ENCODE measurements around the gene C13orf42. TPM values are rescaled to one million over a fixed set of nuclear protein-coding genes. Genes with fewer than 3 reads are reported as not detected.

C13orf42 gene
- total and polyA plus RNA-seq, 2 donors (not counting 3 experiments of a cell fraction or from before 2014, with no cell fraction given) = not detected

DNA sequence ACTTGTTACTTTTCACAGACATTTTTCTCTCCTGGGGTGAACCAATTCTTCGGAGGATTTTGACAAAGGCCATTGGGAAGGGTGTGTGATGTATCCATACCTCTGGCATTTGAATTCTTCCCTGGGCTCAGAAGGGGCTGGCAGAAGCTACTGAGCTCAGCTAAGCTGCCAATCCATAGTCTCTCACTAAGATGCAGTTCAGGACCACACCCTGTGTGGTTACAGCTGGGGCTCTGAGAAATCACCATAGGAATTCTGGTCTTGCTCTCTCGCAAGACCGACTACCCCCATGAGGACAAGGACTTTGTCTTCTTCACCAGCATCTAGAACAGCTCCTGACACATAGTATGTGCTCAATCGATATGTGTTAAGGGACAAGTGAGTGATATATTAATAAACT is 6.0 kb downstream of the C13orf42 start:
- H3K4me3 ChIP-seq (replicated peaks in 1 of 3; ENCODE audit: insufficient read depth in 1 of 3, low read depth in 1 of 3, low read length in 3 of 3) = no peak overlapping the region
- FAIRE-seq (no peak), DNase-seq (ENCODE audit: low read depth, low spot score) (no peak)
- no peaks in the 10 kb centered on the region for H3K4me1 ChIP-seq (ENCODE audit: control insufficient read depth, extremely low read depth, insufficient read depth, low read length)
- no peak overlapping the region for H2AFZ ChIP-seq (ENCODE audit: low read depth, low read length)
- dilution Hi-C loops (cut with MboI; ENCODE audit: extremely low pct_ligation_motif_present, low sequenced_read_pairs) = no loop called here
- H3K9ac ChIP-seq (replicated peaks; ENCODE audit: extremely low read depth, insufficient read depth, low read length) = no peak overlapping the region
- no peaks in the 10 kb centered on the region for H3K9me3 ChIP-seq (replicated peaks; ENCODE audit: control insufficient read depth, insufficient read depth, low read length)
- H3K27me3 ChIP-seq (ENCODE audit: control insufficient read depth in 2 of 2, insufficient read depth in 2 of 2, low read length in 2 of 2) = peaks cover 5 to 14% of the 10 kb centered on the region in 2 experiments
- CTCF ChIA-PET = interaction anchor here (1.3 to 1.4 kb wide), 3 partner anchors 20 to 142 kb away, joined by 3 to 6 read pairs (median 3); no protein-coding TSS in a partner anchor
- BruUV-seq (replicated peaks) = no TSS peak
- no peak for TF ChIP-seq GATA2 (IDR thresholded peaks at IDR 0.05; ENCODE audit: insufficient read depth, insufficient read length, low read depth, low read length)
- no peak for TF ChIP-seq POLR2A (IDR thresholded peaks at IDR 0.05; ENCODE audit: low read depth, low read length)
- TF ChIP-seq, protein P1, sequence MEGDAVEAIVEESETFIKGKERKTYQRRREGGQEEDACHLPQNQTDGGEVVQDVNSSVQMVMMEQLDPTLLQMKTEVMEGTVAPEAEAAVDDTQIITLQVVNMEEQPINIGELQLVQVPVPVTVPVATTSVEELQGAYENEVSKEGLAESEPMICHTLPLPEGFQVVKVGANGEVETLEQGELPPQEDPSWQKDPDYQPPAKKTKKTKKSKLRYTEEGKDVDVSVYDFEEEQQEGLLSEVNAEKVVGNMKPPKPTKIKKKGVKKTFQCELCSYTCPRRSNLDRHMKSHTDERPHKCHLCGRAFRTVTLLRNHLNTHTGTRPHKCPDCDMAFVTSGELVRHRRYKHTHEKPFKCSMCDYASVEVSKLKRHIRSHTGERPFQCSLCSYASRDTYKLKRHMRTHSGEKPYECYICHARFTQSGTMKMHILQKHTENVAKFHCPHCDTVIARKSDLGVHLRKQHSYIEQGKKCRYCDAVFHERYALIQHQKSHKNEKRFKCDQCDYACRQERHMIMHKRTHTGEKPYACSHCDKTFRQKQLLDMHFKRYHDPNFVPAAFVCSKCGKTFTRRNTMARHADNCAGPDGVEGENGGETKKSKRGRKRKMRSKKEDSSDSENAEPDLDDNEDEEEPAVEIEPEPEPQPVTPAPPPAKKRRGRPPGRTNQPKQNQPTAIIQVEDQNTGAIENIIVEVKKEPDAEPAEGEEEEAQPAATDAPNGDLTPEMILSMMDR (IDR thresholded peaks at IDR 0.05; ENCODE audit: extremely low read depth in 1 of 2, insufficient read depth in 1 of 2, low read depth in 1 of 2, low read length in 2 of 2) = no peak
- no peak for TF ChIP-seq FOS (IDR thresholded peaks at IDR 0.05; ENCODE audit: borderline replicate concordance, insufficient read depth, low read length)
- TF ChIP-seq MYC (IDR thresholded peaks at IDR 0.05; ENCODE audit: low read depth, low read length) = no peak
- TF ChIP-seq POLR2AphosphoS5 (IDR thresholded peaks at IDR 0.05; ENCODE audit: insufficient read depth, low read depth, low read length) = no peak
- no peak for TF ChIP-seq EZH2 (IDR thresholded peaks at IDR 0.05; ENCODE audit: borderline replicate concordance, low read depth, low read length, severe bottlenecking)
- TF ChIP-seq JUN (IDR thresholded peaks at IDR 0.05; ENCODE audit: borderline replicate concordance, insufficient read depth, insufficient read length, low read depth) = no peak
- TF ChIP-seq, protein P2, sequence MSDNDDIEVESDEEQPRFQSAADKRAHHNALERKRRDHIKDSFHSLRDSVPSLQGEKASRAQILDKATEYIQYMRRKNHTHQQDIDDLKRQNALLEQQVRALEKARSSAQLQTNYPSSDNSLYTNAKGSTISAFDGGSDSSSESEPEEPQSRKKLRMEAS (IDR thresholded peaks at IDR 0.05; ENCODE audit: insufficient read depth, insufficient read length) = no peak
- no peaks in the 10 kb centered on the region for H3K9me1 ChIP-seq (replicated peaks; ENCODE audit: control insufficient read depth, extremely low read depth, insufficient read depth, low read length)
- no peaks in the 10 kb centered on the region for H3K36me3 ChIP-seq (ENCODE audit: control insufficient read depth in 2 of 2, extremely low read depth in 1 of 2, insufficient read depth in 2 of 2, low read length in 2 of 2)
- intact Hi-C loops (cut with micrococcal nuclease) = no loop called here
- no peak overlapping the region for H3K27ac ChIP-seq (ENCODE audit: insufficient read depth, low read depth, low read length)
- H4K20me1 ChIP-seq (replicated peaks; ENCODE audit: control insufficient read depth, extremely low read depth, insufficient read depth, low read length) = no peaks in the 10 kb centered on the region
- H3K79me2 ChIP-seq (ENCODE audit: control insufficient read depth, insufficient read depth, low read length) = no peaks in the 10 kb centered on the region
- POLR2A ChIA-PET = no interaction called here
- no peak overlapping the region for H3K4me2 ChIP-seq (ENCODE audit: insufficient read depth, low read length)
